ENCODE results near the gene INTS4.
"Not testable (repeated sequence)": the region's sequence is repeated elsewhere in the genome, so short reads cannot be mapped to it uniquely, and the experiment has no call there.

Gene INTS4

GRCh38 chr11:77994434-77995362 is at the start of gene INTS4:
INTS4 (minus strand) TSS chr11:77994668; CDS start chr11:77994643, 25 bp downstream.
- DNase-seq, result peak; percentile 99 to 100 (median 100)

GRCh38 chr11:78041843-78042440 is 47.5 kb upstream of the INTS4 start:
- DNase-seq, result no peak

DNA sequence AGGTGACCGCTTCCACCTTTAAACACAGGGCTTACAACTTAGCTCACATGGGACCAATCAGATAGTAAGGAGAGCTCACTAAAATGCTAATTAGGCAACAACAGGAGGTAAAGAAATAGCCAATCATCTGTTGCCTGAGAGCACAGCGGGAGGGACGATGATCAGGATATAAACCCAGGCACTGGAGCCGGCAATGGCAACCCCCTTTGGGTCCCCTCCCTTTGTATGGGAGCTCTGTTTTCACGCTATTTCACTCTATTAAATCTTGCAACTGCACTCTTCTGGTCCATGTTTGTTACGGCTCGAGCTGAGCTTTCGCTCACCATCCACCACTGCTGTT is 46.9 kb upstream of the INTS4 start:
- DNase-seq, result not testable (repeated sequence)

DNA sequence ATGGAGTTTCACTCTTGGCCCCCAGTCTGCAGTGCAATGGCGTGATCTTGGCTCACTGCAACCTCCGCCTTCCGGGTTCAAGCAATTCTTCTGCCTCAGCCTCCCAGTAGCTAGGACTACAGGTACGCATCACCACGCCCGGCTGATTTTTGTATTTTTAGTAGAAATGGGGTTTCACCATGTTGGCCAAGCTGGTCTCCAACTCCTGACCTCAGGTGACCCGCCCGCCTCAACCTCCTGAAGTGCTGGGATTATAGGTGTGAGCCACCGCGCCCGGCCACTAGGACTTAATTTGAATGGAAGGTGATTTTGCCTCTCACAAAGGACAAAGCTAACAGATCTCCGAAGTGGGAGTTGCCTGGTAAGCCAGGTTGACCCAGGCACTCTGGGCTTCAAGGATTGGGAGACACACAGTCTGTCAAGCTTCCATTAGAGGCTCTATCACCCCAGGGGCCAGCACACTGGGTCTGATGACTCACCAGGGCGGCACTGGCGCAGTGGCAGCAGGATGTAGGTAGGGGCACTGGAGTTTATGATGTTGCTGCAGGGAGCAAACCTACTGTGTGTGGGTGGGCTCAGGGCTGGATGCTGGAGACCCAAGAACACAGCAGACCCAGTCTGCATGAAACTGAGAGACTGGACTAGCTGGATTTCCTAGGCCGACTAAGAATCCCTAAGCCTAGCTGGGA is 46.4 kb upstream of the INTS4 start:
- DNase-seq, result no peak

DNA sequence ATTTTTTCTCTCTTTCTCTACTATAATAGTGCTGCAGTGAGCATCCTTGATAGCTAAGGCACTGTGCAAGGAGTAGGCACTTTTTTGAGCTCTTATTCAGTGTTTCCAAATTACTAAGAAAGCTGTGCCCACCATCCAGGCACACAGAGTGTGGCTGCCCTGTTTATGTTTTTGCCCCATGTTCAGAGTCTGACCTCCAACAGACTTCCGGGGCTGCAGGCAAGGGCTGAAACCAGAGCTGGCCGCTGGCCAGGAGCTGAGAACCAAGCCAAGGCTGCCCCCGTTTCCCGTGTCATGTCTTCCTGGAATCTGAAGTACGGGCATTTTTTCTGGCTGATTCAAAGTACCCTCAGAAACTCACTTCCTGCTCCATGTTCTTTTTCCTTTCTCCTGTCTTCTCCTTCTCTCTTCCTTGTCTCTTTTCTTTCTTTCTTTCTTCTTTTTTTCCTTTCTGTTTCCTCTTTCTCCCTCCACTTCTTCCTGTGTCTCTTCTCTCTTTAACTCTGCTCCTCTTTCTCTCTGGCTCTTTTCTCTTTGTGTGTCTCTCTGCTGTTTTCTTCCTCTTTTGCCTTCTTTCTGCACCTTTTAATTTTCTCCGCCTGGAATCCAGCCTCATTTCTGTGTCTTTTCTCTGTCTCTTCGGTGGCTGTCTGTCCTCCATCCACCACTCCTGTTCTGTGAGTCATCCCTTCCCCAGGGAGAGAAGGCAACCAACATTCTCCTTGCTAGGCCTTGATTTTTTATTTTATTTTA is 45.6 kb upstream of the INTS4 start:
- peak; percentile 33 to 71 (median 45) for DNase-seq

DNA sequence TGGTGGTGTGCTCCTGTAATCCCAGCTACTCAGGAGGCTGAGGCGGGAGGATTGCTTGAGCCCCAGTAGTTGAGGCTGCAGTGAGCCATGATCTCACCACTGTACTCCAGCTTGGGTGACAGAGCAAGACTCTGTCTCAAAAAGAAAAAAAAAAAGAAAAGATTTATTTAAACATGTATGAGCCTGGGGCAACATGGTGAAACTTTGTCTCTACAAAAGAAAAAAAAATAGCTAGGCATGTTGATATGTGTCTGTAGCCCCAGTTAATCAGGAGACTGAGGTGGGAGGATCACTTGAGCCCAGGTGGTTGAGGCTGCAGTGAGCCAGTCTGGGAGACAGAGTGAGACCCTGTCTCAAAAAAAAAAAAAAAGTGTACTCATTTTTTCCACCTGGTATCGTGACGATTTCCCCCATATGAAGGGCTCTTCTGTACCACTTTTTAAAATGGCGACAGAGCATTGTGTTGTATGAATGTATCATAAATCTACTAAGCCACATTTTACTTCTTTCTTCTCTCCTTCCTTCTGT is 45.0 kb upstream of the INTS4 start:
- DNase-seq, result no peak

DNA sequence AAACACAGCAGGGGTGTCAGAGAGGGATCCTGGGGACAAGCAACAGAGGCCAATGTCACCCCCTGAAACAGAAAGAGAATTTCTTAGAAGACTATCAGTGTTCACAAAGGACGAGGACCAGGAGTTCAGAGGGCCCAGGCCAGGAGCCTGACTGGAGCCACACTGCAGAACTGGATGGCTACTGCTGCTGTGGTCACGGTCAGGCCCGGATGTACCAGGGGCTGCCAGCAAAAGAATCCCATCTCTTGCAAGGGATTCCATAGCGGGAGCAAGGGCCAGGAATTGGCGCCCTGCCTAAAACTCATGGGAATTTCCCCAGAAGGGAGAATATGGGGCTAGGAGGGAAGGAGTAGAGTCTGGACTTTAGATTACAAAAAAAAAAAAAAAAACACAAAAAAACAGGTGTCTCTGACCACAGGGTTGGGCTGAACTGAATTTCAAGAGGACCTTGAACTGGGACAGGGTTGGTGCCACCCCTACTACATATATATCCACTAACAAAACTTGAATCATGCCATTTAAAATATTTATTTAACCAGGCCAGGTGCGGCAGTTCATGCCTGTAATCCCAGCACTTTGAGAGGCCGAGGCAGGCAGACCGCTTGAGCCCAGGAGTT is 44.3 kb upstream of the INTS4 start:
- DNase-seq, result no peak

- no peak for DNase-seq
Measured at GRCh38 chr11:78037825-78038620, 43.6 kb upstream of the INTS4 start.

- DNase-seq, result no peak
Measured at GRCh38 chr11:78037056-78037455, 42.6 kb upstream of the INTS4 start.

GRCh38 chr11:78036313-78036712 is 41.8 kb upstream of the INTS4 start:
- DNase-seq, result no peak

GRCh38 chr11:78034623-78035022 is 40.2 kb upstream of the INTS4 start:
- DNase-seq, result no peak

GRCh38 chr11:78033040-78033439 is 38.6 kb upstream of the INTS4 start:
- DNase-seq, result no peak

DNA sequence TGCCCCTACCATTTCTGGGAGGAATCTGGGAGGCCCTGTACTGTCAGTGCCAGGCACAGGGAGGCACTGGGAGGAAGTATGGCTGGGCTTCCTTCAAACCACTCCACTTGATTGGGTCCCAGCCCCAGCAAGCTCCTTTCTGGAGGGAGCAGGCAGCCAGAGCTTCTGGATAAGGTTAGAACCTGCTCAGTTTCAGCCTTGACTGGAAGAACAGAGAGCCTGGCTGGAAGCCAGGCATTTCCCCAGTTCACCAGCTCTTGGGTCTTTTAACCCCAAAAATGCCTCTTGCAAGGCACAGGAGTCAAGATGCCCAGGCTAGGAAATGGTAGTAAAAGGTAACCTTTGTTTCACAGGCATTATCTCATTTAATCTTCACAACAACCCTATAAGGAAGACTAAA is 37.6 kb upstream of the INTS4 start:
- DNase-seq, result no peak

DNA sequence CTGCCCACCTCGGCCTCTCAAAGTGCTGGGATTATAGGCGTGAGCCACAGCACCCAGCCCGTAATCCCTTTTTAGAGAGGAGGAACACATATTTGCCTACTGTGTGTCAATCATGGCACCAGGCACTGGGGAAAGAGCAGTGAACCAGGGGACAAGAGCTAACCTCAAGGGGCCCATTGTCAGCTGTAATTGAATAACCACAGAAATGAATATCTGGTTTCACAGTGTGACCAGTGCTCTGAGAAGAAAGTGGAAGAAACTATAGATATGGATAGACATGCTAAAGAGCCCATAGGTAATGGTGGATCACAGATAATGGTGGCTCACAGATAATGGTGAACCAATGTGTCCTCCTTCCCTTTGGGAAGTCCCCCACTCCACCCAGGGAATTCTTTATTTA is 37.2 kb upstream of the INTS4 start:
- DNase-seq, result no peak

- peak; percentile 80 to 97 (median 85) for DNase-seq
Measured at GRCh38 chr11:78030429-78031325, 36.2 kb upstream of the INTS4 start.

- DNase-seq, result not testable (repeated sequence)
Measured at GRCh38 chr11:78028423-78028822, 34.0 kb upstream of the INTS4 start.

GRCh38 chr11:78027759-78028158 is 33.3 kb upstream of the INTS4 start:
- DNase-seq, result no peak

DNA sequence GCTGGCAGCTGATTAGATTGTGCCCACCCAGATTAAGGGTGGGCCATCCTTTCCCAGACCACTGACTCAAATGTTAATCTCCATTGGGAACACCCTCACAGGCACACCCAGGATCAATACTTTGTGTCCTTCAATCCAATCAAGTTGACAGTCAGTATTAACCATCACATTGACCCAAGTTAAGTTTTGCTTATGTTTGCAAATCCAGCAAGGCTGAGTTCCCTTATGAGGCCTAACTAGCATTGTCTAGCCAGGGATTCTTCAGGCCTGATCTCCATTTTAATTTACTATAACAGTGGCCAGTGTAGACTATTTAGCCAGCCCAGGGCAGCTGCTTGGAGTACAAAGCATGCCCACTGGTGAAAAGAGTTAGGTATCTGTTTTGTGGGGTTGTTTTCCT is 30.9 kb upstream of the INTS4 start:
- no peak for DNase-seq

GRCh38 chr11:78023426-78023825 is 29.0 kb upstream of the INTS4 start:
- DNase-seq, result no peak
